ENCODE results near the gene CA5A.

DNA sequence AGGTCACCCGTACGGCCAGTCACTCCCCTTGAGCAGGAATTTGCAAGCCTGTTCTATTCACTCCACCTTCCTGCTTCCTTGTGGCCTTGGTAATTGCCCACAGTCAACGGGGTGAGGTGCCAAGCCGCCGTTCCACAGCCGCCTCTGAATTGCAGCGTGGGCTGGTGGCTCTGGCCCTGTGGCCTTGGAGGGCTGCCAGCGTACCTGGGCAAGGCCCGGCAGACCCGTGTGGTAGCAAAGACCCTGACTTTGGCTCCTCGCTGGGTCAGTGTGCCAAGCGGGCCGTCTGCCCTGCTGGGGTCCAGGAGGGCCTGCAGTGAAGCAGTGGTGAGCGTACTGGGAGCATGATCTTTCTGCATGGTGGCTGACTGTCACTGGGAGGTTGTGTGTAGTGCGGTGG is 18.5 kb upstream of the CA5A start:
- TF ChIP-seq, protein P1, sequence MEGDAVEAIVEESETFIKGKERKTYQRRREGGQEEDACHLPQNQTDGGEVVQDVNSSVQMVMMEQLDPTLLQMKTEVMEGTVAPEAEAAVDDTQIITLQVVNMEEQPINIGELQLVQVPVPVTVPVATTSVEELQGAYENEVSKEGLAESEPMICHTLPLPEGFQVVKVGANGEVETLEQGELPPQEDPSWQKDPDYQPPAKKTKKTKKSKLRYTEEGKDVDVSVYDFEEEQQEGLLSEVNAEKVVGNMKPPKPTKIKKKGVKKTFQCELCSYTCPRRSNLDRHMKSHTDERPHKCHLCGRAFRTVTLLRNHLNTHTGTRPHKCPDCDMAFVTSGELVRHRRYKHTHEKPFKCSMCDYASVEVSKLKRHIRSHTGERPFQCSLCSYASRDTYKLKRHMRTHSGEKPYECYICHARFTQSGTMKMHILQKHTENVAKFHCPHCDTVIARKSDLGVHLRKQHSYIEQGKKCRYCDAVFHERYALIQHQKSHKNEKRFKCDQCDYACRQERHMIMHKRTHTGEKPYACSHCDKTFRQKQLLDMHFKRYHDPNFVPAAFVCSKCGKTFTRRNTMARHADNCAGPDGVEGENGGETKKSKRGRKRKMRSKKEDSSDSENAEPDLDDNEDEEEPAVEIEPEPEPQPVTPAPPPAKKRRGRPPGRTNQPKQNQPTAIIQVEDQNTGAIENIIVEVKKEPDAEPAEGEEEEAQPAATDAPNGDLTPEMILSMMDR (IDR thresholded peaks at IDR 0.05), result no peak
- no peak for TF ChIP-seq POLR2AphosphoS5 (IDR thresholded peaks at IDR 0.05)

Measured in transverse colon (tissue), 4 donors.